DMS53 (cell line): ENCODE data around the gene PRRT2.
"Not testable (repeated sequence)": the region's sequence is repeated elsewhere in the genome, so short reads cannot be mapped to it uniquely, and the experiment has no call there.

Experiments
- DNase-seq: peaks from one replicate; lab custom pipeline; 2025; lab: John Stamatoyannopoulos, UW

Gene PRRT2

DNA sequence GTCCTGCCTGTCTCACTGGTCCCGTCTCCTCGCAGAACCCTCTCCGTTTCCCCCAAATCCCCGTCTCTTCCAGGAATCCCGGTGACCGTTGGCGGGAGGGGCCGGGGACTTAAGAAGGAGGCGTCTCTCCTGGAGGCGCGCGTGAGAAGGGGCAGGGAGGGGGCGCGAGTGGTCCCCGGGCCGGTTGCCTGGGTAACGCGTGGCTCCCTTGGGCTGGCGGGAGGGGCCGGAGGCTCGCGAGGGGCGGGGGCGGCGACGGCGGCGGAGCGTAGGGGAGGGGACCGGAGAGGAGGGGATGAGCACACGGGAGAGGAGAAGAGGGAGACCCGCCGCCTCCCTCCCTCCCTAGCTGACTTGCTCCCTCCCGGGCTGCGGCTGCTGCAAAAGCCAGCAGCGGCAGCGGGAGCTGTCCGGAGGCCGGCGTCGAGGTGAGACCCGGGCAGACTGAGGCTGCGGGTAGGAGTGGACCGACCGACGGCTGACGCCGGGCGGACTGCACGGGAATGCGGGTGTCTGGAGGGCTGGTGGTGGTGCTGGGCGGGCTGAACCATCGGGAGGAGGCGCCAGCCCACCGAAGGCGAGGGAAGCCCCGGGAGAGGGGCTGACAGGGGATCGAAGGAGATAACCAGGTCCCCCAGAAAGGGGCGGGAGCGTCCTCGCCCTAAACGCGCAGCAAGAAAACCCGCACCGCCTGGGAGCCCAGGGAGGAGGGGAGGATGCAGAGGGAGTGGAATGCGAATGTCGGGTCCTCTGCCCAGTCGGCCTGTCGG, at the start of gene PRRT2:
TSS of gene PRRT2 (plus strand) at position 298 of the 770 bp plus-strand sequence. CDS start 862 bp downstream, outside the sequence.
- DNase-seq: peak; percentile 72

DNA sequence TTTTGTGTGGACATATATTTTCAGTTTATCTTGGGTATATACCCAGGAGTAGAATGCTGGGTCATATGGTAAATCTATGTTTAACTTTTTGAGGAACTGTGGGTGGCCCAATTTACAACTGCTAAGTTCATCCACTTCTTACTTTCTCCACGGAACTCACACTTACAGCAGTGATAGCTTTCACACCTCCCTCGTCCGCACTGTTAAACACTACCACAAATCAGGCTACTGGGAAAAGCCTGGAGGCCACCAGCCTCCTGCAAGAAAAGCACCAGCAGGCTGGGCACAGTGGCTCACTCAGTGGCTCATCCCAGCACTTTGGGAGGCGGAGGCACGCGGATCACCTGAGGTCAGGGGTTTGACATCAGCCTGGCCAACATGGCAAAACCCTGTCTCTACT, 48.7 kb upstream of the PRRT2 start:
- DNase-seq: no peak

DNA sequence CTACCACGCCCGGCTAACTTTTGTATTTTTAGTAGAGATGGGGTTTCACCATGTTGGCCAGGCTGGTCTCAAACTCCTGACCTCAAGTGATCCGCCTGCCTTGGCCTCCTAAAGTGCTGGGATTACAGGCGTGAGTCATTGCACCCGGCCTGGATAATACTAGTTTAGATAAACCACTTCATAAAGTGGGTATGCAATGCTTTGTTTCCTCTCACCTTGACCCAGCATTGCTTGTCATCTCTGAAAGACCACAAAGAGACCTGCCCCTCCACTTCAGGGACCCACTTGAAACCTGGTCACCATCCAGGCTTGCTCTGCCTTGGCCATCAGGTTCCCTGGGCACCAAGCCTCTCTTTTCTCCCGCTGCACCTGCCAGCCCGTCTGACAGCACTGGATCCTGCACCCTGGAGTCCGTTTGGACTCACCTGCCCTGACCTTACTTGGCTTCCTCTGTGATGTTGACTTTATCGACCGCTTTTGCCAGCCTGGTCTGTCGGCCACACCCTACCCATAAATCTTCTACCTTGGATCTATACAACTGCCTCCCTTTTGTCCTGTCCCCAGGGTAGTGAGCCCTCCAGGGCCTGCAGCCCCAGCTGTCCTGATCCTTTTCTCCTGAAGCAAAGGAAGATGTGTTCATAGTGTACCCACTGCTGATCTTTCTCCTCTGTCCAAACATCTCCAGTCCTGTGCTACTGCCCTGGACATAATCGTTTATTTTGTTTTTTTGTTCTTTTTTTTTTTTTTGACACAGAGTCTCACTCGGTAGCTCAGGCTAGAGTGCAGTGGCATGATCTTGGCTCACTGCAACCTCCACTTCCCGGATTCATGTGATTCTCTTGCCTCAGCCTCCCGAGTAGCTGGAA, 46.6 kb upstream of the PRRT2 start:
- DNase-seq: peak; percentile 90

DNA sequence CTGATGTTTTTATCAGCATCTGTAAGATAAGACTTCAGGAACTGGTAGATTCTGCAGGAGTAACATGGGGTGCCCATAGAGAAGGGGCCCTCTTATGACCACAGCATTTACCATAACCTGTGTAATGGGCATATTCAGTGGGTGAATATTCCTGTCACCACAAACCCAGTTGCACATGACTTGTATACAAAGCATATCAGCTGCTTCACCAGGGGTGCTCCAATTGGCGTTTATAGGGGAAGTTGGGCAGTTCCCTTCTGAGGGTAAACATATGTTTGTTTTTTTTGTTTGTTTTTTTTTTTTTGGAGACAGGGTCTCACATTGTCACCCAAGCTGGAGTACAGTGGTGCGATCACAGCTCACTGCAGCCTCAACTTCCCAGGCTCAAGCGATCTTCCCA, 45.4 kb upstream of the PRRT2 start:
- no peak for DNase-seq

DNA sequence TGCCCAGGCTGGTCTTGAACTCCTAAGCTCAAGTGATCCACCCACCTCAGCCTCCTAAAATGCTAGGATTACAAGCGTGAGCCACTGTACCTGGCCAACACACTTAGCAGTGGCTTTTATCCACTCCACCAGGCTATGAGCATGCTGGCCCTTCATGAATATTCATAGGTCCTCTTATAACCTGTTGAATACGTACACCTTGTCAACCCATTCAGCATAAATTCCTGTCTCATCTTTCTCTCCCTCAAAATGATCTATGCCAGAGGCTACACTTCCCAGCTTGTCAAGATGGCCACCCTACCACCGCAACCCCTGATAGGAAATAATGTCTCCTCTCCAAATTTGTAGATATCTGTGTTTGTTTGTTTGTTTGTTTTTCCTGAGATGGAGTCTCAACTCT, 44.9 kb upstream of the PRRT2 start:
- DNase-seq: no peak

DNA sequence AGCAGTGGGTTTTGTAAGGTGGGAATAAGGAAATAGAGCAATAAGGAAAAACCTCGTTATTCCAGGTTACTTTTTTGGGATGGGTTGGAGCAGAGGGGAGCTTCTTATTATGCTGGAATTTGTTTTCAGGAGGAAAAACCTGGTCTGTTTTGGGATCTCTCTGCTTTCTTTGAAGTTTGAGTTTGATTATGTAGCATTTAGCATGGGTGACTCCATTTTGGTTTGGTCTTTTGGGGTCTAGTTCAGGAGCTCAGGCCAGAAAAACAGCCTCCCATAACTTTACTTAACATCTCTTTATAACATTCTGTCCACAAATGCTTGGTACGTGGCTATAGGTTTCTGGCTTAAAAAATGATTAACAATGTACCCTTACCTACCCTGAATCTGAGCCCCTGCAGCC, 42.5 kb upstream of the PRRT2 start:
- DNase-seq: no peak

DNA sequence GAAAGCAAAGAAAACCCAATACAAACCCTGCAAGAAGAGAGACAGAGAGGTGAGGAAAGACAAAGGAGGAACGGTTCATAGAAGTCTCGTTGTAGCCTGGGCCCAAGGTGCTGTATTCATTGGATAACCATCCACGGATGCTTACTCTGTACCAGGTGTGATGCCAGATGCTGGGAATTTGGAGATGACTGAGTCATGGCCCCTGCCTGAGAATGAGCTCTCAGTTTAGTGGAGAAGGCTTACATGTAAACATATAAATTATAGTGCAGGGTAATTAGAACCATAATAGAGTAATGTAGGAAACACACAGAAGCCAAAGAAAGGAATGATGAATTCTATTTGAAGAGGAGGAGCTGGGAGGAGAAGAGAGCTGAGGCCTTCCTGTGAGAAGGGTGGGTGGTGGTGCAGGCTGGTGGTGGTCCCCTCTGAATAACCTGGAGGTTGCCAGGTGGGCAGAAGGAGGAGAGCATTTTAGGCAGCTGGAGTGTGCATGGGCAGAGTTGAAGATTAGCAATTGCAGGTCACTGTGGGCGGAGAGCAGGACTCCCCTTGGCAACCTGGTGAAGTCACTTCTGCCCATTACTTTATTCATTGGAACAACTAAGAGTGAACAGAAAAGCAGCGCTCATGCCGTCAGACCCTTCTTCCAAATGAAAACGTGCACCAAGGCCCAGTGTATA, 41.6 kb upstream of the PRRT2 start:
- DNase-seq: no peak

DNA sequence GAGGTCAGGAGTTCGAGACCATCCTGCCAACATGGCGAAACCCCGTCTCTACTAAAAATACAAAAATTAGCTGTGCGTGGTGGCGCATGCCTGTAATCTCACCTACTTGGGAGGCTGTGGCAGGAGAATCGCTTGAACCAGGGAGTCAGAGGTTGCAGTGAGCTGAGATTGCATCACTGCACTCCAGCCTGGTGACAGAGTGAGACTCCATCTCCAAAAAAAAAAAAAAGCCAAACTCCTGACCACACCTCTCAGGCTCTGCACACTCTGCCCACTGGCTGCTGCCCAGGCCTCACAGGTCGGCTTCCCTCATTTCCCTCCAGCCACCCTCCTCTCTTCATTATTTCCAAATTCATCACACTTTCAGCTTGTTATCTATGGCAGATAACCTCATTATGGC, 39.7 kb upstream of the PRRT2 start:
- not testable (repeated sequence) for DNase-seq

DNA sequence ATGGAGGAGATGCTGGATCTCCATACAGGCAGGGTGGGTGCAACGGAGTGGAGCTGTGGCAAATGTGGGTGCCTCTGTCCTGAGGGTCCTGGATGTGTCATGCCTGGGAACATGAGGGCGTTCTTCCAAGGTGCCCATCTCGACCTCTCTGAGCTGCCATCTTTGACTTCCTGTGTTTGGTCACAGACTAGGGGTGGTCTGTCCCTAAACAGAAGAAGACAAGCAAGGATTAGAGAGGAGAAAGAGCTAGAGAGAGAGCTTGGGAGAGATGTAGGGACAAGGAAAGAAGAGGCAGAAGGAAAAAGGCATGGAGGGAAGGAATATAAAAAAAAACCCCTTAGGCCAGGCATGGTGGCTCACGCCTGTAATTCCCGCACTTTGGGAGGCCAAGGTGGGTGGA, 37.3 kb upstream of the PRRT2 start:
- no peak for DNase-seq

DNA sequence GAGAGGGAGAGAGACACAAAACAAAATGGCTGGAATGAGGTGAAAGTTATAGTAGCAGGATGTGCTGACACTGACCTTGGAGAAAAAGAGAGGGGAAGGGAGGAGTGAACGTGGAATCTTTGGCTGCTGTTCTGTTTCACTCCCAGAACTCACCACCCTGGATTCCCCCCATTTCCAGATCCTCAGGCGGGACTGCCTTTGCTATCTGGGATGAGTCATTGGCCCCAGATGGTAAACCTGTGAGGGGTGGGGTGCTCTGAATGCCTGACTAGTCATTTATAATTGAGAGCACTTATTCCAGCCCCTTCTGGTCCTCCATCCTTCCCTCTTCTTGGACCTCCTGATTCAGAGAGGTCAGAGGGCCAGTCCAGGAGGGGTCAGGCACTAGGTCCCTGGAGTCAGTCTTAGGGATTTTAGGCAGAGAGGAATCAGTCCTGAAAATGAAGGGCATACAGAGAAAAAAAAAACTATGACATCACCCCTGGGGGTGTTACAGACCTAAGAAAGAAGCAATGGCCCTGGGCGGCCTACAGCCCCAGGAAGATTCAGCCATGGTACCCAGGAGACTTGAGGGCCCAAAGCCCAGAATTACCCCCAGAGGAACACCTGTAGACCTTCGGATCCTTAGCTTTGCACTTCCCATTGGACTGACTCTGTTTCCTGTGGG, 36.1 kb upstream of the PRRT2 start:
- DNase-seq: peak; percentile 5

DNA sequence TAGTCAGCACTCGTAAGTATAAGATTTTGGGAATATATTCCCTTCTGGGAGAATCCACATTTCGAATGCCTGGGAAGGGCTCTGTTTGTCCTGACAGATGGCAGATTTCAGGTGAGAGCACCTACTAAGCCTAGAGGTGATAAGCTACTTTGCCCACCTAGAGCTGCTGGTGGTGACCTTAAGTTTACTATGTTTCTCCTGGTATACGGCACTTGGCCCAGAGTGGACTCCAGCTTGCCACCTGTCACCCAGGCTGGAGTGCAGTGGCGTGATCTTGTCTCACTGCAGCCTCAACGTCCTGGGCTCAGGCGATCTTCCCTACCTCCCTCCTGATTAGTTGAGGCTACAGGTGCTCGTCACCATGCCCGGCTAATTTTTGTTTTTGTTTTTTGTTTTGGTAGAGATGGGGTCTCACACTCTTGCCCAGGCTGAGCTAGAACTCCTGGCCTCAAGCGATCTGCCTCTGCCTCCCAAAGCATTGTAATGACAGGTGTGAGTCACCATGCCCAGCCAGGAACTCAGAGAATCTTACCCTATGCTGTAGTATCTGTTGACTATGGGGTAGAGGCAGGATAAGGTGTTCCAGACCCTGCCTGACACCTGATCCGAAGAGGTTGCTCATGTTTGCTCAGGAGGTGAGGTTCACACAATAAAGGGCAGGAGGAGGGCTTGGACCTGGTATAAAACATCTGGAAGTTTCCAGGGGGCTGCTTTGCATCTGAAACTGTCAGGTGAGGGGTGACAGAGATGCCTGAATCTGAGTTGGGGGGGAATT, 34.2 kb upstream of the PRRT2 start, which contains the start of gene ZG16:
TSS of gene ZG16 (plus strand) at position 681 of the 775 bp plus-strand sequence. CDS start 1,011 bp downstream, outside the sequence.
- DNase-seq: peak; percentile 37

DNA sequence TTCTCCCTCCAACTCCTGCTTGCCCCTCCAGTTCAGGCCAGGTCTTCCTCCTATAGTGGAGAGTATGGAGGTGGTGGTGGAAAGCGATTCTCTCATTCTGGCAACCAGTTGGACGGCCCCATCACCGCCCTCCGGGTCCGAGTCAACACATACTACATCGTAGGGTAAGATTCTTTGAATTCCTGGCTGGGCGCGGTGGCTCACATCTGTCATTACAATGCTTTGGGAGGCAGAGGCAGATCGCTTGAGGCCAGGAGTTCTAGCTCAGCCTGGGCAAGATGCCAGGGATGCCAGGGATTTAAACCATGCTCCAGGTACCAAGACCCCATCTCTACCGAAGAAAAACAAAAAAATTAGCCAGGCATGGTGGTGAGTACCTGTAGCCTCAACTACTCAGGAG, 32.5 kb upstream of the PRRT2 start:
- DNase-seq: no peak

DNA sequence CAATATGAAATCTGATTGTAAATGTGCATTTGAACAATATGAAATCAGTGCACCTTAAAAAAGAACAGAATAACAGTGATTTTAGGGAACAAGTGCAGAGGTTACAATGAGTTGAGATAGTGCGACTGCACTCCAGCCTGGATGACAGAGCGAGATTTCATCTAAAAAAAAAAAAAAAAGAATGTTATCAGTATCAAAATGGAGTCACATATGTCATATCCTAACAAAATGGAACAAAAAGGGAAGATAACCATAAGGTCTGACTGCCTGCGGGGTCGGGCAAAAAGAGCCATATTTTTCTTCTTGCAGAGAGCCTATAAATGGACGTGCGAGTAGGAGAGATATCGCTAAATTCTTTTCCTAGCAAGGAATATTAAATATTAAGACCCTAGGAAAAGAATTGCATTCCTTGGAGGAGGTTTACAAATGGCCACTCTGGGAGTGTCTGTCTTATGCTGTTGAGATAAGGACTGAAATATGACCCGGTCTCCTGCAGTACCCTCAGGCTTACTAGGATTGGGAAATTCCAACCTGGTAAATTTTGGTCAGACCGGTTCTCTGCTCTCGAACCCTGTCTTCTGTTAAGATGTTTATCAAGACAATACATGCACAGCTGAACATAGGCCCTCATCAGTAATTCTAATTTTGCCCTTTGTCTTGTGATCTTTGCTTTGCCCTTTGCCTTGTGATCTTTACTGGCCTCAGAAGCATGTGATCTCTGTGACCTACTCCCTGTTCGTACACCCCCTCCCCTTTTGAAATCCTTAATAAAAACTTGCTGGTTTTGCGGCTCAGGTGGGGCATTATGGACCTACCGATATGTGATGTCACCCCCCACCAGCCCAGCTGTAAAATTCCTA, 28.7 kb upstream of the PRRT2 start:
- DNase-seq: not testable (repeated sequence)

DNA sequence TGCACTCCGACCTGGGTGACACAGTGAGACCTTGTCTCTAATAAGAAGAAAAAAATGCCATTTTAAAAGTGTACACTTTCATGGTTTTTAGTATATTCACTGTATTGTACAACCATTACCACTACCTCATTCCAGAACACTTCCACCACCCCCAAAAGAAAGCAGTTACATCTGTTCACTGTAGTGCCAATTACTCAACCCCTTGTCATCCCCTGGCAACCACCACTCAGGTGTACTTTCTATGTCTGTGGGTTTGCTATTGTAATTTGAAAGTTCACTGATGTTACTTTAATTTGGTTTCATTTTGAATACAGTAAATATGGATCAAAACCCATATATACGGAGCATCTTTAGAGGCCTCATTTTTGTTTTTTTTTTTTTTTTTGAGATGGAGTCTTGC, 27.8 kb upstream of the PRRT2 start:
- no peak for DNase-seq

DNA sequence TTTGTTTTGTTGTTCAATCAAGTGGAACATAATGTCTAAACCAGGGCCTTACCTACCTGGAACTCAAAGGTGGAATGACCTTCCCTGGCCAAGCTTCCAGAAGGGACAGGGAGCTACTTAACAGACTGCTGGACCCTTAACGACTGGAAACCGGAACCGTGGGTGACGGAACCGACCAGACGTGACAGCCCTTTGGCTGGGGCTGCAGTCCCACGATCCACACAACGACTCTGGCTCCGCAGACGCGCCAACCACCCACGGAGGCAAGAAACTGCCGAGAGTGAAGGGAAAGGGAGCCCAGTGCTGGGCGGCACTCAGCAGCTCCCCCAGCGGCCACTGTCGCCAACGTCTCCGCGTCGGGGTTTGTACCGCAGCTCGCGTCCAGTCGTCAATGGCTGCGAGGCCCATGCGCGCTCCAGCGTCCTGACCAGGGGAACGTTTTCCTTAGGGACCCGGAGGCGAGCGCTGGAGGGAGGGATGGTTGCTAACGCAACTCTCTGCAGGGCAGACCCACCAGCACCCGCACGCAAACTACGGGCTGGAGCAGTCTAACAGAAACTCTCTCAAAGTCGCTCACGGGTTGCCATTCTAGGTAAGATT, 27.0 kb upstream of the PRRT2 start:
- DNase-seq: no peak

DNA sequence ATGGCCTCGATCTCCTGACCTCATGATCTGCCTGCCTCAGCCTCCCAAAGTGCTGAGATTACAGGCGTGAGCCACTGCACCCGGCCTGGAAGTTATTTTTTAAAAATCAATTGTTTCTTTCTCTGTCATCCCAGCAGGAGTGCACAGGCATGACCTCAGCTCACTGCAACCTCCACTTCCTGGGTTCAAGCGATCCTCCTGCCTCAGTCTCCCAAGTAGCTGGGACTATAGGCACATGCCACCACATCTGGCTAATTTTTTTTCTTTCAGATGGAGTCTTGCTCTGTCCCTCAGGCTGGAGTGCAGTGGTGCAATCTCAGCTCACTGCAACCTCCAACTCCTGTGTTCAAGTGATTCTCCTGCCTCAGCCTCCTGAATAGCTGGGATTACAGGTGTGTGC, 24.8 kb upstream of the PRRT2 start:
- not testable (repeated sequence) for DNase-seq

DNA sequence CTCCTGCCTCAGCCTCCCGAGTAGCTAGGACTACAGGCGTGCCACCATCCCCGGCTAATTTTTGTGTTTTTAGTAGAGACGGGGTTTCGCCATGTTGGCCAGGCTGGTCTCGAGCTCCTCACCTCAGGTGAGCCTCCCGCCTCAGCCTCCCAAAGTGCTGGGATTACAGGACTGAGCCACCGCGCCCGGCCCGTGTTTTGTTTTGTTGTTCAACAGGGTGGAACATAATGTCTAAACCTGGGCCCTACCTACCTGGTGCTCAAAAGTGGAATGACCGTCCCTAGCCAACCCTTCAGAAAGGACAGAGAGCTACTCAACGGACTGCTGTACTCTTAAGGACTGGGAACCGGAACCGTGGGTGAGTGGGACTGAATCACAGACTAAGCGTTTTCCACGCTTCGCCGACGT, 22.2 kb upstream of the PRRT2 start:
- DNase-seq: peak; percentile 67

DNA sequence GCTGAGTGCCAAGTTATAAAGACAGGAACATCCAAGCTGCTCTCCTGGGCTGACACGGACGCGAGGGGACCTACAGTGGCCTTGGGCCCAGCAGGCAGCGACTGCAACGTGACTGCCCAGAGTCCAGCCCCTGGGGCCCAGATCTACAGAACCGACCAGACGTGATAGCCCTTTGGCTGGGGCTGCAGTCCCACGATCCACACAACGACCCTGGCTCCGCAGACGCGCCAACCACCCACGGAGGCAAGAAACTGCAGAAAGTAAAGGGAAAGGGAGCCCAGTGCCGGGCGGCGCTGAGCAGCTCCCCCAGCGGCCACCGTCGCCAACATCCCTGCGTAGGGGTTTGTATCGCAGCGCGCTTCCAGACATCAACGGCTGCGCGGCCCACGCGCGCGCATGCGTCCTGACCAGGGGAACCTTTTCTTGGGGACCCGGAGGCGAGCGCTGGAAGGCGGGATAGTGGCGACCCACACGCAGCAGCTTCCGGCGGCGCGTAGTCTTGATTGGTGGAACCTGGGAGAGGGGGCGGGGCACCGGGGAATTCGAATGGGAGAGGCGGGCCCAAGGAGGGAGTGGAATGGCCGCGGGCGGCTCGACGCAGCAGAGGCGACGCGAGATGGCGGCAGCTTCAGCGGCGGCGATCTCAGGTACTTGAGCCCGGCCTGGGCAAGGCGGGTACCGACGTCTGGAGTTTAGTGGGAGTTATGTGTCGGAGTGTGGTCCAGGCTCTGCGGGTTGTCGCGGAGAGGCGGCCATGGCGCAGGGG, 21.6 kb upstream of the PRRT2 start, which contains the start of gene KIF22:
TSS of gene KIF22 (plus strand) at position 569 of the 766 bp plus-strand sequence. CDS start at position 578, 9 bp downstream.
- DNase-seq: peak; percentile 98
